GM23248 (cell line): ENCODE data around the gene PIGN. TPM values are rescaled to one million over a fixed set of nuclear protein-coding genes. Genes with fewer than 3 reads are reported as not detected.

Source experiments
- DNase-seq: peaks from one replicate; pipeline ENCODE4 v3.0.0-alpha.2; 2015
- H2AFZ ChIP-seq: fragments of 200-600 bp; sonication (generic); 2 replicates; pipeline ENCODE4 v1.6.1; 2016; ENCODE audit warnings: antibody characterized with exemption
- H3F3A ChIP-seq: fragments of 200-600 bp; sonication (generic); 2 replicates; pipeline ENCODE4 v1.6.1; 2016; ENCODE audit warnings: mild to moderate bottlenecking, antibody characterized with exemption, mixed run types; ENCODE audit not compliant: insufficient read depth
- H3K27ac ChIP-seq: fragments of 200-600 bp; sonication (generic); 2 replicates; pipeline ENCODE4 v1.5.1; 2016; ENCODE audit warnings: mild to moderate bottlenecking
- H3K27me3 ChIP-seq: fragments of 200-600 bp; sonication (generic); replicated peaks from 2 replicates; pipeline ENCODE4 v1.6.1; 2016; ENCODE audit warnings: mild to moderate bottlenecking; ENCODE audit not compliant: insufficient read depth
- H3K36me3 ChIP-seq: fragments of 200-600 bp; sonication (generic); 2 replicates; pipeline ENCODE4 v1.6.1; 2016; ENCODE audit warnings: low read depth, mild to moderate bottlenecking
- H3K4me1 ChIP-seq: fragments of 200-600 bp; sonication (generic); 2 replicates; pipeline ENCODE4 v1.6.1; 2016; ENCODE audit warnings: mild to moderate bottlenecking; ENCODE audit not compliant: insufficient read depth
- H3K4me2 ChIP-seq: fragments of 200-600 bp; sonication (generic); one replicate; pipeline ENCODE4 v1.6.1; 2016; ENCODE audit warnings: mild to moderate bottlenecking; ENCODE audit not compliant: unreplicated experiment
- H3K4me3 ChIP-seq: fragments of 200-600 bp; sonication (generic); 2 replicates; pipeline ENCODE4 v1.5.1; 2016; ENCODE audit warnings: mild to moderate bottlenecking
- H3K79me2 ChIP-seq: fragments of 200-600 bp; sonication (generic); 2 replicates; pipeline ENCODE4 v1.6.1; 2016; ENCODE audit warnings: mild to moderate bottlenecking; ENCODE audit not compliant: insufficient read depth
- H3K9ac ChIP-seq: fragments of 200-600 bp; sonication (generic); 2 replicates; pipeline ENCODE4 v1.6.1; 2016; ENCODE audit warnings: mild to moderate bottlenecking
- H3K9me2 ChIP-seq: fragments of 200-600 bp; sonication (generic); 2 replicates; pipeline ENCODE4 v1.6.1; 2016; ENCODE audit warnings: mixed run types, mild to moderate bottlenecking, moderate library complexity; ENCODE audit not compliant: insufficient read depth
- H3K9me3 ChIP-seq: fragments of 200-600 bp; sonication (generic); one replicate; pipeline ENCODE4 v1.6.1; 2017; ENCODE audit warnings: low read depth
- H4K20me1 ChIP-seq: fragments of 200-600 bp; sonication (generic); 2 replicates; pipeline ENCODE4 v1.6.0; 2016; ENCODE audit not compliant: insufficient read depth
- EZH2 ChIP-seq: fragments of 200-600 bp; sonication (generic); IDR thresholded peaks from 2 replicates; pipeline ENCODE4 v1.6.1; 2018; ENCODE audit warnings: antibody characterized with exemption, mild to moderate bottlenecking; ENCODE audit not compliant: insufficient read depth, poor library complexity, severe bottlenecking
- EZH2phosphoT487 ChIP-seq: fragments of 200-600 bp; sonication (generic); IDR thresholded peaks from 2 replicates; pipeline ENCODE4 v1.6.1; 2018; ENCODE audit warnings: antibody characterized with exemption, moderate library complexity, mild to moderate bottlenecking, low read depth; ENCODE audit not compliant: insufficient read depth
- WGBS, 2 experiments: methylation state at CpG; one replicate each; pipeline ENCODE4 v1.1.6; 2015 to 2017; ENCODE audit warnings: low lambda C conversion rate in 2 of 2, low coverage in 1 of 2; ENCODE audit errors: missing lambda C conversion rate in 2 of 2; 5-methylcytosine and 5-hydroxymethylcytosine counted together
- in situ Hi-C: fragments of 300-500 bp; cut with MboI; formaldehyde crosslinking; loops from 2 replicates; pipeline ENCODE4 v1.15.0; 2020
- polyA plus RNA-seq: library from polyadenylated mRNA; unstranded; fragments of >200 nt; fragmentation: Nextera tagmentation; extraction: Ambion mirVana; gene quantifications from 2 replicates; pipeline ENCODE4 v1.2.1, GENCODE V29; 2016
- total RNA-seq: library from RNA; depleted of rRNA; stranded (reverse); fragments of >200 nt; shearing (Covaris generic); gene quantifications from 2 replicates; pipeline ENCODE4 v1.2.3, GENCODE V29; 2014

Gene PIGN
- total and polyA plus RNA-seq, 2 experiments from 2014 or later = 16.0 to 27.2 TPM

DNA sequence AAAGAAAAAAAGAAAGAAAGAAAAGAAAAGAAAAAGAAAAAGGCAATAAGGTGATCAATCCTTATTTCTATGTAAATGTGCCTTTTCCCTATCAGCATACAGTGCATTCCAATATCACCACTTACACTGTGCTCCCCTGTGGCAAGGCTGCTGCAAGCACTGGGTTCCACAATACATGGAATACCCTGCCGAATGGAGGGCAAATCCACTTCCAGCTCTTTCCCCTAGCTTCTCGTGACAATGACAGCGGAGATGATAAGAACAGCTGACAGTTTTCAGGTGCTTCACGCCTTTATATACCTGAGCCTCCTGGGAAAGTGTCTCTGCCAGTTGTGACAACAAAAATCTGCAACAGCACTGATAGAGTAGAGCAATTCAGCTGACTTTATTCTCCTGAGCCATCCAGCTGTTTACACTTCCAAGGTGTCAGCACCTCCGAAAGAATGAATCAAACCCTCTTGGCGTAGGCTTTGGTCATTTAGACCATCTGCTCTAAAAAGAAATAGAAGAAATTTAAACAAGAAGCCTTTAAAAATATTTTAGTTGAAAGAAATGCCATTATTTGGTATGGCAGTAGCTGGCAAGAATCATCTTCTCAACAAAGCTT is 158.8 kb downstream of the PIGN start:
- H3K9me3 ChIP-seq = no peaks in the 10 kb centered on the region
- H3K4me2 ChIP-seq = no peak overlapping the region
- DNase-seq = no peak
- peaks cover 11% of the 10 kb centered on the region for H3K4me1 ChIP-seq
- TF ChIP-seq EZH2 = no peak
- no peak for TF ChIP-seq EZH2phosphoT487
- no peak overlapping the region for H2AFZ ChIP-seq
- H4K20me1 ChIP-seq = no peaks in the 10 kb centered on the region
- no peak overlapping the region for H3K27ac ChIP-seq
- H3K9ac ChIP-seq = no peak overlapping the region
- H3K36me3 ChIP-seq = no peaks in the 10 kb centered on the region
- H3K4me3 ChIP-seq = no peak overlapping the region
- H3K9me2 ChIP-seq = no peaks in the 10 kb centered on the region
- WGBS, 2 experiments = 89 to 94% methylated on average over 6 of the region's 6 CpGs
- no peaks in the 10 kb centered on the region for H3K79me2 ChIP-seq
- no peaks in the 10 kb centered on the region for H3K27me3 ChIP-seq
- peaks cover 8% of the 10 kb centered on the region; the same call in 1 of the 2 replicates for H3F3A ChIP-seq
- in situ Hi-C loops = no loop called here

DNA sequence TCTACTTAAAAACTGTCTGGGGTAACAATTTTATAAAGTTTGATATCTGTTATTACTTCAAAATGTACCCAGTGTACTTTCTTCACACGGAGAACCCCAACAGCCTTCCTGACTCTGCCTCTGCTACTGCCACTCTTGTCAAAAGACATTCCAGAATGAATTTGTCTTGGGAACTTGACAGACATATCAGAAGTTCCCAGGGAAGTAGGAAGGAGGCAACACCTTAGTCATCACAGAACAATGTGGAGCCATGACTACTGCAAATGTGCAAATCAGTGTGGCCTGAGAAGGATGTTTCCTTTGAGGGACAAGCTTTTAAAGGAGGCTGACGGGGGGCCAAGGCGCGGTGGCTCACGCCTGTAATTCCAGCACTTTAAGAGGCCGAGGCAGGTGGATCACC is 160.3 kb downstream of the PIGN start:
- DNase-seq = peak; percentile 48
- in situ Hi-C loops = no loop called here
- Histone ChIP-seq H3K4me2 (no peak overlapping the region), H3K9ac (no peak overlapping the region), H3K36me3 (no peaks in the 10 kb centered on the region), H2AFZ (no peak overlapping the region), H3K27ac (no peak overlapping the region), H3K27me3 (no peaks in the 10 kb centered on the region), H3K4me3 (no peak overlapping the region), H3F3A (peaks cover 8% of the 10 kb centered on the region; the same call in 1 of the 2 replicates), H3K9me2 (no peaks in the 10 kb centered on the region), H4K20me1 (no peaks in the 10 kb centered on the region), H3K79me2 (no peaks in the 10 kb centered on the region), H3K4me1 (peaks cover 11% of the 10 kb centered on the region), H3K9me3 (no peaks in the 10 kb centered on the region)
- WGBS, 2 experiments = 96 to 99% methylated on average over 6 of the region's 6 CpGs
- no peak for TF ChIP-seq EZH2phosphoT487
- no peak for TF ChIP-seq EZH2

DNA sequence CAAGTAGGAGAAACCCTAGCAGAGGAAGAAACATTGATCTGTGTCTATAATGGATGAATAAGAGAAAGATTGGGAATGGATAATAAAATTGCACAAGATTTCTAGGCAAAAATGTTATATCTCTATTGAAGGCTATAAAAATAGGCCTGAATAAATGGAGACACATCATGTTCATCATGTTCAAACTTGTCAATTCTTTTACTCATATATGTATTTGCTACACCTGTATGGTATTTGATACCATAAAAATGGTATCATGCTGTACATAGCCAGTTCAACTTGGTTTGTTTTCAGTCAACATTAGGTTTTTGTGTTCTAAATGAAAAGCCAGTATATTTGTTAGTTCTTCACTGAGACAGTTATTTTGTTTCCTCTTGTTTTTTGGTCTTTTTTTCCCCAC is 161.9 kb downstream of the PIGN start:
- Histone ChIP-seq H3K36me3 (no peaks in the 10 kb centered on the region), H2AFZ (no peak overlapping the region), H3K79me2 (no peaks in the 10 kb centered on the region), H4K20me1 (no peaks in the 10 kb centered on the region), H3K4me1 (peaks cover 3% of the 10 kb centered on the region), H3F3A (peaks cover 2% of the 10 kb centered on the region; the same call in 1 of the 2 replicates), H3K9ac (no peak overlapping the region), H3K4me2 (no peak overlapping the region), H3K4me3 (no peak overlapping the region), H3K9me3 (no peaks in the 10 kb centered on the region), H3K9me2 (no peaks in the 10 kb centered on the region), H3K27ac (no peak overlapping the region), H3K27me3 (no peaks in the 10 kb centered on the region)
- TF ChIP-seq EZH2 = no peak
- TF ChIP-seq EZH2phosphoT487 = no peak
- in situ Hi-C loops = no loop called here
- DNase-seq = no peak

DNA sequence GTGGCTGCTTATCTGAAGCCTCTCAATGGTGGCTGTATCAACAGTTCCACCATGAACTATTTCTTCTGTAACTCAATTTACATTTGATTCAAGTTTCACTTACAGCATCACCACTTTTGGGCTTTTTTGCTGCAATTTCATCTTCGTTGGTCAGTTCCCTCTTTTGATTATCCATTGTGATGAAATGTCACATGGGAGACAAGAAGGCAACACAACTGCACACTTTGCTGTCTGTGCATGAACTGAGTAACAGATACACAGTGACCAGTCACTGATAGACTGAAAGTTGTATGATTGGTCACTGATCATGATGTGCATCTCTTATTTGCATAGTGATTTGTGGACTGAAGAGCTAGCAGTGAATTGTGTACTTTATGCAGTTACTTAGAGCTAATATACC is 163.3 kb downstream of the PIGN start:
- Histone ChIP-seq H3K79me2 (no peaks in the 10 kb centered on the region), H3K9ac (no peak overlapping the region), H3K27ac (no peak overlapping the region), H3K4me2 (no peak overlapping the region), H3K9me3 (no peaks in the 10 kb centered on the region), H3K4me3 (no peak overlapping the region), H3K4me1 (peaks cover 2% of the 10 kb centered on the region; the same call in 1 of the 2 replicates), H4K20me1 (no peaks in the 10 kb centered on the region), H3K27me3 (no peaks in the 10 kb centered on the region), H3K36me3 (no peaks in the 10 kb centered on the region), H2AFZ (no peak overlapping the region), H3K9me2 (no peaks in the 10 kb centered on the region), H3F3A (no peaks in the 10 kb centered on the region)
- in situ Hi-C loops = no loop called here
- TF ChIP-seq EZH2phosphoT487 (no peak), EZH2 (no peak)
- DNase-seq = no peak
- WGBS, 2 experiments = 77 to 81% methylated on average over 1 of the region's 1 CpG

DNA sequence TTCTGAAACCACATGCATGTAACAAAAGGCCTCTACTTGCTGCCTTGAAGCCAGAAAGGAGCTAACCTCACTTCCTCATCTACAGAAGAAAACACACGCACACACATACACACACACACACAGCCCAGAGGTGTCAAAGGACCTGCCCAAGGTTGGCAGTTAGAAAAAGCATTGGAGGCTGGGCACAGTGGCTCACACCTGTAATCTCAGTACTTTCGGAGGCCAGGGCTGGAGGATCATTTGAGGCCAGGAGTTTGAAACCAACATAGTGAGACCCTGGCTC is 168.2 kb downstream of the PIGN start:
- no peak overlapping the region for H3K4me3 ChIP-seq
- H3K4me1 ChIP-seq = peaks cover 20% of the 10 kb centered on the region
- DNase-seq = no peak
- no peaks in the 10 kb centered on the region for H4K20me1 ChIP-seq
- no peaks in the 10 kb centered on the region for H3K9me3 ChIP-seq
- H3K9ac ChIP-seq = no peak overlapping the region
- 94 to 95% methylated on average over 2 of the region's 2 CpGs for WGBS, 2 experiments
- no peaks in the 10 kb centered on the region for H3K36me3 ChIP-seq
- H3F3A ChIP-seq = peaks cover 13% of the 10 kb centered on the region
- in situ Hi-C loops = no loop called here
- TF ChIP-seq EZH2 (no peak), EZH2phosphoT487 (no peak)
- no peak overlapping the region for H3K27ac ChIP-seq
- no peaks in the 10 kb centered on the region for H3K79me2 ChIP-seq
- H3K4me2 ChIP-seq = no peak overlapping the region
- H3K9me2 ChIP-seq = no peaks in the 10 kb centered on the region
- H3K27me3 ChIP-seq = no peaks in the 10 kb centered on the region
- H2AFZ ChIP-seq = 0 out of 2 replicates have a peak overlapping the region, but pooled peaks have one; percentile 86
